NCI-H526 (cell line): ENCODE measurements around the gene ALS2.

ENCODE experiments used
- DNase-seq, 2 experiments: peaks; one replicate each; lab custom pipeline; 2025; lab: John Stamatoyannopoulos, UW

Gene ALS2

GRCh38 chr2:201754717-201755415 lies 25.9 kb downstream of the ALS2 start:
- no peak for DNase-seq

GRCh38 chr2:201751566-201751965 lies 29.2 kb downstream of the ALS2 start:
- DNase-seq: no peak

GRCh38 chr2:201746551-201746950 lies 34.2 kb downstream of the ALS2 start:
- DNase-seq: no peak

- no peak for DNase-seq
Measured at GRCh38 chr2:201735486-201735885, 45.2 kb downstream of the ALS2 start.

GRCh38 chr2:201734111-201734510 lies 46.6 kb downstream of the ALS2 start:
- DNase-seq: no peak

GRCh38 chr2:201733544-201733943 lies 47.2 kb downstream of the ALS2 start:
- no peak for DNase-seq

- DNase-seq: peak; percentile 73 to 81
Measured at GRCh38 chr2:201730651-201731285, 50.0 kb downstream of the ALS2 start.

- DNase-seq: peak; percentile 67 to 79
Measured at GRCh38 chr2:201715459-201715858, 65.3 kb downstream of the ALS2 start.

GRCh38 chr2:201712726-201713125 lies 68.0 kb downstream of the ALS2 start:
- DNase-seq: no peak

- DNase-seq: no peak
Measured at GRCh38 chr2:201709747-201710146, 71.0 kb downstream of the ALS2 start.

- no peak for DNase-seq
Measured at GRCh38 chr2:201709049-201709448, 71.7 kb downstream of the ALS2 start.

GRCh38 chr2:201707753-201708152 lies 73.0 kb downstream of the ALS2 start:
- DNase-seq: no peak

- DNase-seq: no peak
Measured at GRCh38 chr2:201707142-201707541, 73.6 kb downstream of the ALS2 start.

GRCh38 chr2:201704536-201704935 lies 76.2 kb downstream of the ALS2 start:
- no peak for DNase-seq

- DNase-seq: no peak
Measured at GRCh38 chr2:201701646-201702045, 79.1 kb downstream of the ALS2 start.

GRCh38 chr2:201699416-201699815 lies 81.3 kb downstream of the ALS2 start:
- no peak for DNase-seq

- DNase-seq: no peak
Measured at GRCh38 chr2:201698588-201699226, 82.0 kb downstream of the ALS2 start, which contains the start of gene MPP4. Gene MPP4, minus strand, starts transcription at chr2:201698644. Its CDS starts 4,690 bp downstream, at chr2:201693954.

GRCh38 chr2:201697899-201698298 lies 82.8 kb downstream of the ALS2 start:
- no peak for DNase-seq

GRCh38 chr2:201696151-201696659 lies 84.5 kb downstream of the ALS2 start:
- DNase-seq: no peak

GRCh38 chr2:201685156-201685555 lies 95.6 kb downstream of the ALS2 start:
- no peak for DNase-seq

GRCh38 chr2:201680743-201681142 lies 100.0 kb downstream of the ALS2 start:
- peak in 1 of 2 experiments; percentile 37 for DNase-seq

GRCh38 chr2:201678401-201678800 lies 102.3 kb downstream of the ALS2 start:
- DNase-seq: no peak

GRCh38 chr2:201675454-201675853 lies 105.3 kb downstream of the ALS2 start:
- no peak for DNase-seq
